KMS-11 (cell line): ENCODE measurements around the gene INPP5D.

Experiments
- H2AFZ ChIP-seq: fragments of 200-600 bp; sonication (generic); 2 replicates; pipeline ENCODE4 v1.6.1; 2016; ENCODE audit warnings: antibody characterized with exemption, mixed run types, low read depth
- H3K27ac ChIP-seq: fragments of 200-600 bp; sonication (generic); 2 replicates; pipeline ENCODE4 v1.6.1; 2016; ENCODE audit warnings: mild to moderate bottlenecking, mixed run types
- H3K27me3 ChIP-seq: fragments of 200-600 bp; sonication (generic); 2 replicates; pipeline ENCODE4 v1.6.1; 2017; ENCODE audit warnings: mild to moderate bottlenecking, low read depth, mixed run types, moderate library complexity; ENCODE audit not compliant: insufficient read depth
- H3K36me3 ChIP-seq: fragments of 200-600 bp; sonication (generic); 2 replicates; pipeline ENCODE4 v1.6.1; 2017; ENCODE audit warnings: mild to moderate bottlenecking, mixed run types; ENCODE audit not compliant: insufficient read depth
- H3K4me1 ChIP-seq: fragments of 200-600 bp; sonication (generic); 2 replicates; pipeline ENCODE4 v1.6.1; 2016; ENCODE audit warnings: mild to moderate bottlenecking, low read depth, mixed run types; ENCODE audit not compliant: poor library complexity, severe bottlenecking
- H3K4me2 ChIP-seq: fragments of 200-600 bp; sonication (generic); 2 replicates; pipeline ENCODE4 v1.7.0; 2016; ENCODE audit warnings: mild to moderate bottlenecking, mixed run types
- H3K4me3 ChIP-seq: fragments of 200-600 bp; sonication (generic); IDR thresholded peaks from 2 replicates; pipeline ENCODE4 v1.6.1; 2017; ENCODE audit warnings: low read depth, low read length, mixed read lengths; ENCODE audit not compliant: insufficient read depth
- H3K79me2 ChIP-seq: fragments of 200-600 bp; sonication (generic); 2 replicates; pipeline ENCODE4 v1.6.1; 2016; ENCODE audit warnings: low read depth, mixed run types; ENCODE audit not compliant: insufficient read depth
- H3K9ac ChIP-seq: fragments of 200-600 bp; sonication (generic); 2 replicates; pipeline ENCODE4 v1.6.1; 2016; ENCODE audit warnings: mild to moderate bottlenecking, mixed run types
- H4K20me1 ChIP-seq: fragments of 200-600 bp; sonication (generic); 2 replicates; pipeline ENCODE4 v1.6.1; 2016; ENCODE audit warnings: mild to moderate bottlenecking, mixed run types; ENCODE audit not compliant: insufficient read depth
- TF ChIP-seq, protein P1 (sequence below): fragments of 200-600 bp; sonication (generic); conservative IDR thresholded peaks from 2 replicates; pipeline ENCODE4 v1.6.1; 2017; ENCODE audit warnings: low read depth, mild to moderate bottlenecking, antibody characterized with exemption, low read length, moderate library complexity, mixed read lengths

INPP5D gene

DNA sequence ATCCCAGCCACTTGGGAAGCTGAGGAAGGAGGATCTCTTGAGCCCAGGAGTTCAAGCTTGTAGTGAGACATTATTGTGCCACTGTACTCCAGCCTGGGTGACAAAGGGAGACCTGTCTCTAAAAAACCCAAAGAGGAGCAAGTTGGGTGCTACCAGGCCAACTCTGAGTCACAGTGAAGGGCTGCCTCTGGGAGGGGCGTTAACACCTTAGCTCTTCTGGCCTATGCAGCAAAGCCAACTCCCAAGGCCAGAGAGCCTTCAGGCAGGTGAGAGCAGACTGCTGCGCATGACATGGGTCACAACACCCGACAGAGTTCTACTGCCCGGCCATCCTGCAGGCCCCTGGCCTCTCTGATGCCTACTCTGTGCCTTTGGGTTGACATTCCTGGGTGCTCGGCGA, 158.7 kb downstream of the INPP5D start:
- Histone ChIP-seq H3K9ac (no peak overlapping the region), H4K20me1 (no peaks in the 10 kb centered on the region), H3K27me3 (no peaks in the 10 kb centered on the region), H3K36me3 (no peaks in the 10 kb centered on the region), H3K79me2 (no peaks in the 10 kb centered on the region), H3K4me1 (no peaks in the 10 kb centered on the region), H3K27ac (no peak overlapping the region), H2AFZ (no peak overlapping the region), H3K4me3 (no peak overlapping the region), H3K4me2 (no peak overlapping the region)
- TF ChIP-seq, protein P1, sequence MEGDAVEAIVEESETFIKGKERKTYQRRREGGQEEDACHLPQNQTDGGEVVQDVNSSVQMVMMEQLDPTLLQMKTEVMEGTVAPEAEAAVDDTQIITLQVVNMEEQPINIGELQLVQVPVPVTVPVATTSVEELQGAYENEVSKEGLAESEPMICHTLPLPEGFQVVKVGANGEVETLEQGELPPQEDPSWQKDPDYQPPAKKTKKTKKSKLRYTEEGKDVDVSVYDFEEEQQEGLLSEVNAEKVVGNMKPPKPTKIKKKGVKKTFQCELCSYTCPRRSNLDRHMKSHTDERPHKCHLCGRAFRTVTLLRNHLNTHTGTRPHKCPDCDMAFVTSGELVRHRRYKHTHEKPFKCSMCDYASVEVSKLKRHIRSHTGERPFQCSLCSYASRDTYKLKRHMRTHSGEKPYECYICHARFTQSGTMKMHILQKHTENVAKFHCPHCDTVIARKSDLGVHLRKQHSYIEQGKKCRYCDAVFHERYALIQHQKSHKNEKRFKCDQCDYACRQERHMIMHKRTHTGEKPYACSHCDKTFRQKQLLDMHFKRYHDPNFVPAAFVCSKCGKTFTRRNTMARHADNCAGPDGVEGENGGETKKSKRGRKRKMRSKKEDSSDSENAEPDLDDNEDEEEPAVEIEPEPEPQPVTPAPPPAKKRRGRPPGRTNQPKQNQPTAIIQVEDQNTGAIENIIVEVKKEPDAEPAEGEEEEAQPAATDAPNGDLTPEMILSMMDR, result no peak

DNA sequence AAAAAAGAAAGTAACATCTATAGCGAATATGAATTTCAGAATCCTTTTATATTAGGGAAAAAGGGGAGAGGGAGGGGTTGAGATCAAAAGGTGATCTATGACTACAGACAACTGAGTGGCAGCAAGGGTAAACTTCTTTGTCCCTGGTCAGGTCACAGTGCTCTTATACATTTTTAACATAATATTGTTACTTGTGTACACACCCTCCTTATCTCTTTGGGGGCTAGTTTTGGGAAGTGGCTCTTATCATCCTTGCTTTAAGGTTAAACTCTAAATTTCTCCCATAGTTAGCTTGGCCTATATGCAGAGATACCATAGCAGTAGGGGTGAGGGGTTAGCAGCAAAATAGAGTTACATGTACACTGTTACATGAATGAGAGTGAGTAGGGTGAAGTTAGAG, 159.7 kb downstream of the INPP5D start:
- H3K4me2 ChIP-seq, result no peak overlapping the region
- H4K20me1 ChIP-seq, result no peaks in the 10 kb centered on the region
- H3K27ac ChIP-seq, result no peak overlapping the region
- H3K9ac ChIP-seq, result no peak overlapping the region
- H3K4me3 ChIP-seq, result no peak overlapping the region
- no peak overlapping the region for H2AFZ ChIP-seq
- H3K4me1 ChIP-seq, result no peaks in the 10 kb centered on the region
- H3K27me3 ChIP-seq, result no peaks in the 10 kb centered on the region
- H3K36me3 ChIP-seq, result no peaks in the 10 kb centered on the region
- H3K79me2 ChIP-seq, result no peaks in the 10 kb centered on the region
- TF ChIP-seq, protein P1, result no peak

DNA sequence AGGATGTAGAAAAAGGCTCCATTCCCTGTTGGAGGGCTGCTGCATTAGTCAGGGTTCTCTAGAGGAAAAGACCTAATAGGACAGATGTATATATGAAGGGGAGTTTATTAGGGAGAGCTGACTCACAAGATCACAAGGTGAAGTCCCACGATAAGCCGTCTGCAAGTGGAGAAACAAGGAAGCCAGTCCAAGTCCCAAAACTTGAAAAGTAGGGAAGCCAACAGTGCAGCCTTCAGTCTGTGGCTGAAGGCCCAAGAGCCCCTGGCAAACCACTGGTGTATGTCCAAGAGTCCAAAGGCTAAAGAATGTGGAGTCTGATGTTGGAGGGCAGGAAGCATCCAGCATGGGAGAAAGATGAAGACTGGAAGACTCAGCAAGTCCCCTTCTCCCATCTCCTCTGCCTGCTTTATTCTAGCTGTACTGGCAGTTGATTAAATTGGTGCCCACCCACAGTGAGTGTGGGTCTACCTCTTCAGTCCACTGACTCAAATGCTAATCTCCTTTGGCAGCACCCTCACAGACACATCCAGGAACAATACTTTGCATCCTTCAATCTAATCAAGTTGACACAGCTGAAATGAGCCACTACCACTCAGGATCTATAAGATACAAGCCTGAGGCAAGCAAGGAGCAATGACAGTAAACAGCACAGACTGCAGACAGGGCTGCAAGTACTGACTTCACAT, 161.4 kb downstream of the INPP5D start:
- Histone ChIP-seq H3K27ac (no peak overlapping the region), H3K79me2 (no peaks in the 10 kb centered on the region), H3K4me3 (no peak overlapping the region), H2AFZ (no peak overlapping the region), H3K27me3 (no peaks in the 10 kb centered on the region), H4K20me1 (no peaks in the 10 kb centered on the region), H3K4me2 (no peak overlapping the region), H3K9ac (no peak overlapping the region), H3K4me1 (no peaks in the 10 kb centered on the region), H3K36me3 (no peaks in the 10 kb centered on the region)
- TF ChIP-seq, protein P1, result no peak

DNA sequence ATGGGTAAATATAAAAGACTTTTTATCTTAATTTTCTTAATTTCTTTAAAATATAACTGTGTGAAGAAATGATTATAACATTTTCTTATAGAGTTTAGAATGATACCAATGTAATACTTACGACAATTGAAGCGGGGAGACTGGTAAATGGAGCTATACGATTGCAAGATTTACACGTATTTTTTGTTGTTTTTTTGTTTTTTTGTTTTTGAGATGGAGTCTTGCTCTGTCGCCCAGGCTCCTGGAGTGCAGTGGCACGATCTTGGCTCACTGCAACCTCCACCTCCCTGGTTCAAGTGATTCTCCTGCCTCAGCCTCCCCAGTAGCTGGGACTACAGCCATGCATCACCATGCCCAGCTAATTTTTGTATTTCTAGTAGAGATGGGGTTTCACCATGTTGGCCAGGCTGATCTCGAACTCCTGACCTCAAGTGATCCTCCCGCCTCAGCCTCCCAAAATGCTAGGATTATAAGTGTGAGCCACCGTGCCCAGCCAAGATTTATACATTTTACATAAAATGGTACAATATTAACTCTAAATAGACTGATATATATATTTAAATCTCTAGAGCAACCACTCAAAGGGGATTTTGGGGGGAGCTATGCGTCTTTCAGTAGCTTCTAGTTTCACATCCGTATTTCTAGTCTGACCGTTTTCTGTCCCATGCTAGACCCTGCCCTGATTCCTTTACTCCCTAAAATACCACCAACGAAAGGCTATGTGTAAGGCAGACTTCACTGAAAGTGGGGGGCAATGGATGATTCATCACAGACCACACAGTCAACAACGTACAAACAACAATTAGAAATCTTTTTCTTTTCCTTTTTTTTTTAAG, 163.1 kb downstream of the INPP5D start:
- no peaks in the 10 kb centered on the region for H3K4me1 ChIP-seq
- no peaks in the 10 kb centered on the region for H3K79me2 ChIP-seq
- no peak overlapping the region for H3K27ac ChIP-seq
- H2AFZ ChIP-seq, result no peak overlapping the region
- no peak overlapping the region for H3K9ac ChIP-seq
- no peak overlapping the region for H3K4me2 ChIP-seq
- H3K27me3 ChIP-seq, result no peaks in the 10 kb centered on the region
- H3K36me3 ChIP-seq, result no peaks in the 10 kb centered on the region
- no peaks in the 10 kb centered on the region for H4K20me1 ChIP-seq
- no peak overlapping the region for H3K4me3 ChIP-seq
- TF ChIP-seq, protein P1, result no peak
